Fibroblast of skin of left biceps (primary cell): ENCODE results near the gene RUNDC3A.

ENCODE experiments used
- DNase-seq, 2 experiments: peaks; one replicate each; pipeline ENCODE4 v3.0.0-alpha.2; 2013; ENCODE audit warnings: low read depth in 2 of 2

RUNDC3A gene

DNA sequence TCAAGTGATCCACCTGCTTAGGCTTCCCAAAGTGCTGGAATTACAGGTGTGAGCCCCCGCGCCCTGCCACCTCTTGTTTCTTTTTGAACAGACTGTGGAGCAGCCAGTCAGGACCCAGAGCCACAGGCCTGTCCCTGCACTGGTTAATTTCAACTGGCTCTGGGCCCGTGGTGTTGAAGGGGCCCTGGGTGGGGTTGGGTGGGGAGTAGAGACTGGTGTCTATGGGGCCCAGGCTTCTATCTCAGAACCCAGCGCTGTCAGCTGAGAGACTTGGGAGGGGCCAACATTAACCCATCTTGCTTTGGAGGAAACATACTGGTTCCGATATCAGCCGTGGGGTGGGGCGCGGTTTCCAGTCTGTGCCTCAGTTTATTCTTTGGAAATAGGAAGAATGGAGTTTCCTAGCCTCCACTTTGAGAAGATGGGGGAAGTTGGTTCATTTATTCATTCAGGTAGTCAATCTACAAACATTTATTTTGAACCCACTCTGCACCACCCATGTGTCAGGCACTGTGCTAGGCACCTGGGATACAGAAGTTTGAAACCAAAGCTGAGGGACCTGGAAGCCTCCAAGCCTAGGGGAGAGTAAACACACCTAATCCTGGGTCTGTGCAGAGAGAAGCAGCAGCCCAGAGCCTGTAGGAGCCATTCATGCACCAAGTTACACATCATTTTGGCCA is 24.9 kb upstream of the RUNDC3A start:
- no peak for DNase-seq

DNA sequence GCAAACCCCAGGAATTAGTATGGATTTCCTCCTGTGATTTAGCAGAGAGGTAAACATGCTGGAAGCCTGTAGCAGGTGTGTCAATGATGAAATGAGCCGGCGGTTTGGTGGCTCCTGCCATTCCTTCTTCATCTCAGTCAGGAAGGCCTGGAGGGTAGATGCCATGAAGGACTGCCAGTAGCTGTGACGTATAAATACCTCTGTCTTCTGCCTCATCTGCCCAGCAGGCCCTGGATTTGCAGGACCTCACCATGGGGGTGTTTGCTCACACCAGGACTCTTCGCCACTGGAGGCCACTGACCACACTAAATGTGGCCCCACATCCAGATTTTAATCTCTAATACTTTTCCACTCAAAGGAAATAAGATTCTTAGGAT is 24.4 kb upstream of the RUNDC3A start:
- DNase-seq = no peak

DNA sequence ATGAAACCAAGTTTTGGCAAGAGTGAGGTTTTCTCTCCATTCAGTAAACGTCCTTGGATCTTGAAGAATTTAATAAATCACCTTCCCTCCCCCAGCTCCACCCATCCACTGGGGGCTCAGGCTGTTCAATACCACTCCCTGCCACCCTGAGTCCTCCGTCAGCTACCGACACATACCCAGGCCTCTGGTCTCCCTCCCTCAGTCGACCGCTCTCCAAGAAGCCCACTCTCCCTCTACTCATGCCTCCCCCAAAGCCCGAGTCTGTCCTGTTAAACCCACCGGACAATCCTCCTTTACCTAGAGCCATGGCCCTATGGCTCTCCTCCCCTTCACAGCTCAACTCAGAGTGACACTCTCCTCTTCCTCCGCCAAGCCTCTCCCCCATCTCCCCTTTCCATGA is 20.8 kb upstream of the RUNDC3A start:
- no peak for DNase-seq

DNA sequence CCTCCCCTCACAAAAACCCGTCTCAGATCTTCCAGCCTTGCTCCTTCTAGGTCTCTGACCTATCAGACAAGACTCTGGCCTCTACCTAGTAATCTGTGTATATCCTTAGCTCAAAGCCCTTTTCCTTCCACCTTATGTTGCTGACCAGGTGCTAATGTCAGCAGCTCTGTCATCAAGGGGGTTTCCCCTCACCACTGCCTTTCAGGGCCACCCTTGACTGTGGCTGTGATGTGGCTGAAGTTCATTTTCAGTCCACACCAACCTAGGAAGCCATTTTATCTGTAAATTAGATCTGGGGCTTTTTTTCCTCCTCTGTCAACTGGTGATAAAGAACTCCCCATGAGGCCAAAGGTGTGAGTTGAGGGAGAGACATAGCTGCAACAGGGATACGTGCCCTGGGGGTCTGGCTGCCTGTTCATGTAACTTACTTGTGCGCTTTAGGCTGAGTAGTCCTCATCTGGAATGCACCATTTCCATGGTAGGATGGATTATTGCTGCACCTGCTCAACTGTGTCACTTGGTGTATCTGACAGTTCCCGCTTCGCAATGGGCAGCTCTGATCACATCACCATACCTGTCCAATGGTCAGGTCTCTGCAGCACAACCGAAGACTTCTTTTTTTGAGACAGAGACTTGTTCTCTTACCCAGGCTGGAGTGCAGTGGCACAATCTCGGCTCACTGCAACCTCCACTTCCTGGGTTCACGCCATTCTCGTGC is 14.7 kb upstream of the RUNDC3A start:
- DNase-seq = no peak

DNA sequence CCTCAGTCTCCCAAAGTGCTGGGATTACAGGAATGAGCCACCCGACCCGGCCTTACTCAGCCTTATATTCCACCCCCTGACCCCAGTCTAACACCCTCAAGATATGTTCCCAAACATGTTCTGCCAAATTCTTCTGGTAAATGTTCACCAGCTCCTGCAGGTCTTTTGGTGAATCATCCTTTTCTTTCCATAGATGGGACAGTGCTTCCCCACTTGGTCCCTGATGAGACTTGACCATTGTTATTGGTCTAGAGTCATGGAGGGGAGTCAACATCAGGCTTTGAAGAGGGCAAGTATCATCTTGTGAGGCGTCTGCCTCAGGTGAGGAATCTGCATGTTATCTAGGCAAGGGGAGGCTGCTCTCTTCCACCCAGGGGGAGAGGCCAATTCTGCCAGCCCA is 10.4 kb upstream of the RUNDC3A start:
- no peak for DNase-seq

DNA sequence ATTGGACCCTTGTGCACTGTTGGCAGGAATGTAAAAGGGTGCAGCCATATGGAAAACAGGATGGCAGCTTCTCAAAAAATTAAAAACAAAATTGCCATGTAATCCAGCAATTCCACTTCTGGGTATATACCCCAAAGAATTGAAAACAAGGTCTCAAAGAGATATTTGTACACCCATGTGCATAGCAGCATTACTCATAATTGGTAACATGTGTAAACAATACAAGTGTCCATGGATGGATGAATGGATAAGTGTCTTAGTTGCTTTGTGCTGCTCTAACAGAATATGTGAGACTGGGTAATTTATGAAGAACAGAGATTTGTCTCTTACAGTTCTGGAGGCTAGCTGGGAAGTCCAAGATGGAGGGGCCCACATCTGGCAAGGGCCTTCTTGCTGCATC is 3.8 kb upstream of the RUNDC3A start:
- no peak for DNase-seq

DNA sequence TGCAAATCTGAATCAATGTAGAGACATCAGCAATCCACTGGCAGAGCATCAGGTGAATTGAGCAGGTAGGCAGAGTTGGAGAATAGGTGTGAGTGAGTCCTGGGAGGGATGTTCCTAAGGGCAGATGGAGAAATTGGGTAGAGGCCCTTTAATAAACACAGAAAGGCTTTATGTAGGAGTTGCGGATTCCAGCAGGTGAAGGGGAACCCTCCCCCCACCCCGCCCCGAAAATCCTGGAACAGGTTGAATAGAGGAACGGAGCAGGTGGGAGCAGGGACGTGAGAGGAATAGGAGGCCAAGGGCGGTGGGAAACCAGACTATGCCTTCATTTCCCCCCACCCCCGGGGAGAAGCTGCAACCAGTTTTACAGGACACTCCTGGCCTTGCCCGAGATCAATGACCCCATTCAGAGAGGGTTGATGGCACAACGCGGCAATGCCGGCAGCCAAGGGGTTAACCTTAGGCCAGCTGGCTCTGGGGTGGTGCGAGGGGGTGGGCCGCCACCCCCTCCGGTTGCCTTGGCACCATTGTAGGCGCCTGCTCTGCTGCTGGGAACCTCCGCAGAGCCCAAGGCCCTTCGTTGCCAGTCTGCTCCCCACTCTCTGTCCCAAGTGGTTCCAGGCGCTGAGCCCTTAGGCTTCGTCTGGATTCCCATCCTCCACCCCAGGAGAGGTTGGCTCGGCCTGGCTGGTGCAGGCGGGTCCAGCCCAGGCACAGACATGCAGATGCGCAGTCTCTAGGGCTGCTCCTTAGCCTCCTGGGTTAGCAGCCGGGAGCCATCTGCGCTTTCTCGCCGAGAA is 814 bp upstream of the RUNDC3A start:
- no peak for DNase-seq

DNA sequence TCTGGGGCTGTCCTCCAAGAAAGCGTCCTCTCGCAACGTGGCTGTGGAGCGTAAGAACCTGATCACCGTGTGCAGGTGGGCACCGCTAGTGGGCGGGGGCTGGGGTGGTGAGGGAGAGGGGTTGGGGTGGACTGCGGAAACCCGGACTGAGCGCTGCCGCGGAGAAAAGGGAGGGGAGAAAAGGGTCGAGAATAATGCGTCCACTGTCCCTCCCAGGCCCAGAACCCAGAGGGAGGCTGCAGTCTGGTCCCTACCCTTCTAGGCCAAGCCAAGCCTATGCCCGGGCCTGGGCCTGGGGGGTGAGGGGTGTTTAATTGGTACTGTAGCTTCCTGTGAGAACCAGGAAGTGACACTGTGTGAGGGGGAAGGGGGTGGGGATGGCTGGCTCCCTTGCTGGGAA is 464 bp downstream of the RUNDC3A start:
- DNase-seq = no peak

DNA sequence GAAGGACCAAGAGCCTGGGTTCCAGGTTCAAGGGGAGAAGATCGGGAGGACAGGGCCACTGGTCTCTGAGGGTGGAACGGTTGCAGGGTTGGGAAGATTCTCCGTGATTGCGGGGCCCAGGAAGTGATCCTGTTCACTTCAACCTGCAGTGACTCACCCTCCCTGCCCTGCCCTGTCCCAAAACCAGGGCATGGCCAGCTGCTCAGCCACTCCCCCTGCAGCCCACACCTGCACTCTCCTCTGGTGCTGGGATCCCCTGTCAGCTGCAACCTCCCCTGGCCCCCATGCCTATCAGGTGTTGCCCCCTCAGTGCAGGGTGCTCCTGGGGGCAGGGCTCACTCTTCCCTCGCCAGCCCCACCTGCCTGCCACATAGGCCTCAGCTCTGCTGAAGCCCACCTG is 1.1 kb downstream of the RUNDC3A start:
- DNase-seq = no peak

DNA sequence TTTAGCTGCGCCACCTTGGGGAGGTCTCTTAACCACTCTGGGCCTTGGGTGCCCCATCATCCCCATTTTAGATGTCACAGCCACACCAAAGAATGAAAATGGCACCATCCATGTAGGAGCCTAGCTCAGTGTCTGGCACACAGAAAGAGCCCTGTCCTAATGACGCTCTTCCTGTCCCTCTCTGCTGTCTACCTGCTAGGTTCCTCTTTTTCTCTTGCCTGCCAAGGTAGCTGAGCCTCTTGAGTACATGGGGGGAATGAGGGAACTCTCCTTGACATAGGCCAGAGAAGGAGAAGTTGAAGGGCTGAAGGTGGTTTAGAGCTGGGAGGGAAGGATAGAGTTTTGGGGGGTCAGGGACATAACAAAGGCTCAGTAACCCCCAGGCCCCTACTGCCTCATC is 1.8 kb downstream of the RUNDC3A start:
- no peak for DNase-seq

DNA sequence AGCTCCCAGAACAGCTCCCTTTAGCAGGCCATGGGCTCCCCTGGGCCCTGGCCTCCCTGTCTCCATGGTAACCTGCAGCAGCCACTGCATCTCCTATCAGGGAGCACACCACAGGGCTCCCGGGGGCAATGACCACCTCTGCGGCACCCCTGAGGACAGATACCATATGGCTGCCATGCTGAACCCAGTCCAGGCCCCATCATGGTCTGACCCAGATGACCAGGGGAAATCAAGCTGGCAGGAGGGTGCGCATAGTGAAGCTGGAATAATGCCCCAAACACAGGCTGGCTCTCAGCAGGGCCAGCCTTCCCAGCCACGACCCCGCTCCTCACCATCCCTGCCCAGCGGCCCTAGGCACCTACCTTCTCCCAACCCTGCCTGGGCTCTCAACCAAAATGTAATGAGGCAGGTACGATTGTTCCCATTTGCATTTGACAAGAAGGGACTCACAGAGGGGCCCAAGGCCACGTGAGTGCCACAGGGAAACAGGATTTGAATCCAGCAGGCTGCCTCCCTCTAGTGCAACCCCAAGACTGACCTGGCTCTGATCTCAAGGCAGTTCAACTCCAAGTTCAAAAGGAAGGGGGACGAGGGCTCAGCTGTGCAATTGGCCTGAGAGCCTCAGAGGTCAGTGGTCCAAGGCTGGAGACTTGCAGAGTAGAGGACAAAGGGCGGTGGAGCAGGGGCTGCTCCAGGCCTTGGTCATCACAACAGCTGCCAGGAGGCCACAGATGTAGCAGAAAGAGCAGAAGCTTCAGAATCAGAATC is 2.4 kb downstream of the RUNDC3A start:
- DNase-seq = no peak

DNA sequence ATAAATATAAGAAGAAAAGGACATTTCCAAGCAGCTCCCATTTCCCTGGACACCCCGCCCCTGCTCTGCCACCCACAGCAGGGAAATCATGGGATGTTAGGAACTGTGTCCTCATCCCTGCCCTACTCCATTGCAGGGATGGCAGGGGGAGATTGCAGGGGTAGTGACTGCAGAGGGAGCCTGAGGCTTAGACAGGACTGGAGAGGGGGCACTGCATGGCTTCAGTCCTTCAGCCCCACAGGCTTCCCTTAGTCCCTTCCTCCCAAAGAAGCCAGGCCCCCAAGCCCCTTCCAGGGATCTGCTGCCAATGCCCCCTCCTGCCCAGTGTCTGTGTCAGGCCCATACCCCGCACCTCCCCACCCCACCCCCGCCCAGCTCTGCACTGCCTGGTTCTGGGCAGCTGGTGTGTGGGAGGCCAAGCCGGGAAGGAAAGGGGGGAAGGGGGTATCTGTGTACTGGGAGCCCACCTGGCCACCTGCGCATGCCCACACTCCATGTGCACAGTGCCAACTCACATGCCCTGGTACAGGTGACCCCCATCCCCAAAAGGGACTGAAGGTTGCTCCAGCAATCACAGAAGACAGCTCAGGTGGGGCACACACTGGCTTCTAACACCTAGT is 3.3 kb downstream of the RUNDC3A start:
- no peak for DNase-seq

DNA sequence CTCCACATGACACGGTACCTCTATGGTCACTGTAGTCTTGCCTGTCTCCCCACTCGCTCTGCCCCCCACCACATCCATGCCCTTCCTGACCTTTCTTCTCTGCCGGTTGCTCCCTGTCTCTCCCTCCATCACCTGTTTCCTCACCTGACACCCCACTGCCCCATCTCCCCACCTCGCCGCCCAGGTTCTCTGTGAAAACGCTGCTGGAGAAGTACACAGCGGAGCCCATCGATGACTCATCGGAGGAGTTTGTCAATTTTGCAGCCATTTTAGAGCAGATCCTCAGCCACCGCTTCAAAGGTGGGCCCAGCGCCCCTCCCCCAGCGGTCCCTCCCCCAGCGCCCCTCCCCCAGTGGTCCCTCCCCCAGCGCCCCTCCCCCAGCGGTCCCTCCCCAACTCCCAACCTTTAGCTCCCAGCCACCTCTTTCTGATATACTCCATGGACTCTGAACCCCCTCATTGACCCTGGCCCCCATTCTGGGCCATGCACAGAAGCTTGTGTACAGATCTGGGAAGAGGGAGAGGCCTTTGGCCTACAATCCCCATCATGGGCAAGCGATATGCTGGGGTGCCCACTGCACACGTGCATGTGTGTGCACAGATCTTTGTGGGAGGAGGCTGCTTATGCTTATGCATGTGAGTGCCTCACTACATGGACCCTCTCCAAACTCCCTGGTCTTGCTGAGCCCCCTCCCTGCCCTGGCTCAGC is 4.1 kb downstream of the RUNDC3A start:
- no peak for DNase-seq

DNA sequence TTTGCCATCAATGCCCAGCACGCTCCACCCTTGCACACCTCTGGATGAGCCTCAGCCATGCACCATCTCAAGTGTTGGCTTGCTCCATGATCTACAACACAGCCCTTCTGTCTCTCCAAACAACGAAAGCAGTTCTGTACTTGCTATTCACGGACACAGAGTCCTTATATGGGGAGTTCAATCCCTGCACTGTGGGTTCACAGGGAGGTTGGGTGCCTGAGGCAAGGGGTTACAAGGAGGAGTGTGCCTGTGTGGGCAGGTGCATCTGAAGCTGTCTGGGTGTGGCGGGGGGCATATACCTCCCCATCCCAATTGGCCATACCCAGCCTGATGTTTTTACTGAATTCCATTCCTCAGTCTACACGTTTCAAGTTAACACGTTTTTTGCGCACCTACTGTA is 5.6 kb downstream of the RUNDC3A start:
- no peak for DNase-seq

DNA sequence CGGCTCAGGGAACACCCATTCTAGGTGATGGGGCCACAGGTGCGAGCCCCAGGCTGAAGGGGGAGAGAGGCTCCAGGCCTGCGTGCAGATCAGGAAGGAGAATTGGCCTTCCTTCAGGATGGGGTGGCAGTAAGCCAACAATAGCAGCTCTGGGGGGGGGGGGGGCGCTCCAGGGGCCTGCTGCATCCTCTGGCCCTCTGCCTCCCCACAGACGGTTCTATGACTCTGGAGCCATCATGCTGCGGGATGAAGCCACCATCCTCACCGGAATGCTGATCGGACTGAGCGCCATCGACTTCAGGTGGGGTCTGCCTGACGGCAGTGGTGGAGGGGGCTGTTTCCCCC is 6.1 kb downstream of the RUNDC3A start:
- DNase-seq = no peak

DNA sequence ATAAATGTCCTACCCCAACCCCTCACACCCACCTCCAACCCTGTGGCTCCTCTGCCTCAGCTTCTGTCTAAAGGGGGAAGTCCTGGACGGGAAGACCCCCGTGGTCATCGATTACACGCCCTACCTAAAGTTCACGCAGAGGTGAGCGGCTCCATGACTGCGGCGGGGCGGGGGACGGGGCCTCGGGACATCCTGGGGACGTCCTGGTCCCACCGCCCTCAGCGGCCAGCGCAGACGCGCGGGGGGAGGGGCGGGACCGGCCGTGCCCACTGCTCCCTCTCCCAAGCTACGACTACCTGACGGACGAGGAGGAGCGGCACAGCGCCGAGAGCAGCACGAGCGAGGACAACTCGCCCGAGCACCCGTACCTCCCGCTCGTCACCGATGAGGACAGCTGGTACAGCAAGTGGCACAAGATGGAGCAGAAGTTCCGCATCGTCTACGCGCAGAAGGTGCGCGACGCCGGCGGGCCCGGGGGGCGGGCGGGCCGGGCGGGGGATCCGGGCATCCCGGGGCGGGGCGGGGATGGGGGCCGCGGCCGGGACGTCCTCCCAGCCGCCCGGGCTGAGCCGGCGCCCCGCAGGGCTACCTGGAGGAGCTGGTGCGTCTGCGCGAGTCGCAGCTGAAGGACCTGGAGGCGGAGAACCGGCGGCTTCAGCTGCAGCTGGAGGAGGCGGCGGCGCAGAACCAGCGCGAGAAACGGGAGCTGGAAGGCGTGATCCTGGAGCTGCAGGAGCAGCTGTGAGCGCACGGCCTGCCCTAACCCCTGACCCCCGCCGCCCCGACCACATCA is 6.7 kb downstream of the RUNDC3A start:
- no peak for DNase-seq

DNA sequence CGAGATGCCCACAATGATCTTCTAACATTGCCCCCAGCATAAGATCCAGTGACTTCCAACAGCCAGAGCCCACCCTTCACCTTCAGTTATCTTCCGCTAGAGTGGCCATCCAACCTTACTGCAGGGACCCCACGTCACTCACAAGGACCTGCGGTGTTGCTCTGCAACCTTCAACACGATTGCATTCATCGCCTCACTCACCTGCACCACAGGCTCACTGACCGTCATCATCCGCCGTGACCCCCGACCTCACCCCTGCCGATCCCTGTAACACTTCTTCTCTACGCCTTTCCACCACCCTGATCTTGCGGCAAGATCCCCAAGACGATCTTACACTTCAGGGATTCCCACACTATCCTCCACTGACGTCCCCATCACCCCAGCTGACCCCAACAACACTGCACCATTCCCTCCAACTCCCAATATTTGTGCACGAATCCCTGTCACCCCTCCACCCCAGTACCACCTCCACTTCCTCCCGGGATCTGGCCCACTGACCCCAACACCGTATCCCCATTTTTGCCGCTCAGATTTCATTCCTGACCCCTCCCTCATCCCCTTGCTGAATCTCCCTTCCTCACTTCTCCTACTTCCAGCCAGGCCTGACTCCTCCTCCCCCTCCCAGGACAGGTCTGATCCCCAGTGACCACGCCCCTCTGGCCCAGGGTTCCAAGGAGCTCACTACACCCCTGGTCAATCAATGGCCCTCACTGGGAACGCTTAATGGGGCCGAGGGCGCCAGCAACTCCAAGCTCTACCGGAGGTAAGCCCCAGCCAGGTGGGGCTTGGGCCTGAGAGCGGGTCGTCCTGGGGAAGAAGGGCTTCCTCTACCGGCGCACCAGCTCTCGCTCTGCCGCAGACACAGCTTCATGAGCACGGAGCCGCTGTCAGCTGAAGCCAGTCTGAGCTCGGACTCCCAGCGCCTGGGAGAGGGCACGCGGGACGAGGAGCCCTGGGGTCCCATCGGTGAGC is 7.6 kb downstream of the RUNDC3A start:
- DNase-seq = no peak

DNA sequence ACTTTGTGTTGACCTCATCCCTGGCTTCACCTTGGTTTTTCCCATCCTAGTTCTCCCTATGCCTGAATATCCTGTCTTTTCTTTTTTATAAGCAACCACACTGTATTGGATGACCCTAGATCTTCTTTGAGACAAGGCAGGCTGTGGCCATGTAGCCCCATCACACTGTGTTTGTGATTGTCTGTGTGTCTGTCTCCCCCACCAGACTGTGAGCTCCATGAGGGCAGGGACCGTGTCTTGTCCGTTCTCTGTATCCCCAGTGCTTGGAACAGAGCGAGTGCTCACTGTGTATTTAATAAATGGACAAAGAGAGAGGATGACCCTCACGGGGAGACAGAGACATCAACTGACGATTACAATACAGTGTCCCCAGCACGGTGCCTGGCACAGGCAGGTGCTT is 9.1 kb downstream of the RUNDC3A start:
- no peak for DNase-seq
